CD4-positive, alpha-beta T cell treated with Interleukin-2 at 100 ng/mL for 4 hours (primary cell): ENCODE measurements around the gene FAM241A.
"Not testable (repeated sequence)": the region's sequence is repeated elsewhere in the genome, so short reads cannot be mapped to it uniquely, and the experiment has no call there.

Source experiments
- DNase-seq: peaks from one replicate; pipeline ENCODE4 v3.0.0-alpha.2; 2020; ENCODE audit warnings: low spot score

The FAM241A gene

DNA sequence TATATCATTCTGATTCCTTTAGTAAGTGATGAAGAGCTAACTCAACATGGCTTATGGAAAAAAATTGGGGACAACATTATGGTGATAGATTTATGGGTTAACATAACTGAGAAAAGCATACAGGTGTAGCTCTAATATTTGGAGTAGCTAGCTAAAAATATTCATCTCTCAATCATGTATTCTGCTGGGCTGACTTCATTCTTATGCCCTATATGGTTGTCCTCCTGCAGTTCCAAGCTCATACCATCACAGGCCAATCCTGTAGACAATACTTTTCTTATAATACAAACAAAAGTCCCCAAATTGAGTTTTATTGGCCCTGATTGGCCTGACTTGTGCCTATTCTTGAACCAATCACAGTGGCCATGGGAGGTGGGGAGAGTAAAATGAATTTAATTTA is 6.7 kb upstream of the FAM241A start:
- no peak for DNase-seq

DNA sequence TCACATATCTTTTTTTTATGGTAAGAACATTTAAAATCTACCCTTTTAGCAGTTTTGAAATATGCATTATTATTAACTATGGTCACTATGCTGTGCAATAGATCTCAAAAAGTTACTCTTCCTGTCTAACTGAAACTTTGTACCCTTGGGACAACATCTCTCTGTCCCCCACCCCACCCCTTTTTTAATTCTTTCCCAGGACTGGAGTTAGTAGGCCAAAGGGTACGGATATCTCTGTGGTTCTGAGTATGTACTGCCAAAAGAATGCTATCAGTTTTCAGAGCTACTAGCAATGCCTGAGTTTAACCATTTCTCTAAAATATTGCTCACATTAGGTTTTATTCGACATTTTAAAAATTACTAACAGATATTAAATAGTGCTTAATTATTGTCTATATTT is 4.7 kb upstream of the FAM241A start:
- no peak for DNase-seq

DNA sequence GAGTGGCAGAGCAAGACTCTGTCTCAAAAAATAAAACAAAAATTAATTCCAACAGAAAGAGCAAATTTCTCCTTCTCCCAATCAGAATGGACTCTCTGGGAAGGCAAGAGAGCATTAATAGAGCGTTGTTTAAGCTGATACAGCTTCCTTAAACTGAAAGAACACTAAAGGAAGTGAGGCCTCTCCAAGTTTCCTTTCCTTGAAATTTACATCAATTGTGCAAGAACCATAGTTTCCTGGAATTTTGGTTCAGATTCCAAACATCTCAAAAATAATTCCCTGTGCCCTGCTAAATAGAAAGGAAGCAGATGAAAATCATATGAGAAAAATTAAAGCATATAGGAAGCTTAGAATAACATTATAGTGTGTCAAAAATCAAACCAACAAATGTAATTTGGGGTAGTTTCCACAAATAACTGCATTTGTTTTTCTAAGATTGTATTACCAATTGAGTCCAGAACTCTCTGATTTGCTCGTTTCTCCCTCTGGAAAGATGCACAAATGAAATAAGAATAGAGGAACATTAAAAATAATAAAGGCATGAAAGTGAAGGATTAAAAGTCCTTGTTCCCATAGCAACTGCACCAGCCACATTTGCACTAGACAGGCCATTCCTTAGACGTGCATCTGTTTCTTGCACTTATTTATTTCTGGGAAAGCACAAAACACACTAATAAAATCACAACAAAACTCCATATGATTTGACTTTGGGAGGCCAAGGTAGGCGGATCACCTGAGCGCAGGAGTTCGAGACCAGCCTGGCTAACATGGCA is 3.7 kb upstream of the FAM241A start:
- DNase-seq, result no peak

DNA sequence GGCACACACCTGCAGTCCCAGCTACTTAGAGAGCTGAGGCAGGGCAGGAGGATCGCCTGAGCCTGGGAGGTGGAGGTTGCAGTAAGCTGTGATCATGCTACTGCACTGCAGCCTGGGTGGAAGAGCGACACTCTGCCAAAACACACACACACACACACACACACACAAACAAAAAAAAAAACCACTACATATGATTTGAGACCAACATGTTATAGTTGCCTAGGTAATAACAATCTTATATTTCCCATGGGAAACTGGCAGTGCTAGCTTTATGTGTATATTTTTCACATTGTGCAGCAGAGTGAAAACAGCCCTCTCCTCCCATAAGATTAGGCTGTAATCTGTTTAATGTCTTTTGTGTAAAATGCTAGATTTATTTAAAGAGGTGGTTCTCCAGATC is 3.1 kb upstream of the FAM241A start:
- no peak for DNase-seq

DNA sequence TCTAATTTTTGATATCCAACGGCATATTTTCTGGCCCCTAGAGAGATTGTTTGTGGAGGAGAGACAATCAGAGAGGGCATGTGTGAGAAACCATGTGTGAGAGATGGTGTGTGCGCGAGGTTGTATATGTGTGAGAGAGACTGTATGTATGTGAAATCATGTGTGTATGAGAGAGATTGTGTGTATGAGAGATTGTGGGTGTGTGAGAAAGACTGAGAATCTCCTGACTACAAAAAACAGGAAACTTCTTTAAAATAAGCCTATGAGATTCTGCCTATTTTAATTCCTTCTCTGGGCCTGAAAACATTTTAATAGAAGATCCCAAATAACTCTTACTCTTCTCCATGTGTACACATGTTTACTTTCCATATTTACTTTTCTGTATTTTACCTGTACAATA is 1.5 kb upstream of the FAM241A start:
- DNase-seq, result no peak

DNA sequence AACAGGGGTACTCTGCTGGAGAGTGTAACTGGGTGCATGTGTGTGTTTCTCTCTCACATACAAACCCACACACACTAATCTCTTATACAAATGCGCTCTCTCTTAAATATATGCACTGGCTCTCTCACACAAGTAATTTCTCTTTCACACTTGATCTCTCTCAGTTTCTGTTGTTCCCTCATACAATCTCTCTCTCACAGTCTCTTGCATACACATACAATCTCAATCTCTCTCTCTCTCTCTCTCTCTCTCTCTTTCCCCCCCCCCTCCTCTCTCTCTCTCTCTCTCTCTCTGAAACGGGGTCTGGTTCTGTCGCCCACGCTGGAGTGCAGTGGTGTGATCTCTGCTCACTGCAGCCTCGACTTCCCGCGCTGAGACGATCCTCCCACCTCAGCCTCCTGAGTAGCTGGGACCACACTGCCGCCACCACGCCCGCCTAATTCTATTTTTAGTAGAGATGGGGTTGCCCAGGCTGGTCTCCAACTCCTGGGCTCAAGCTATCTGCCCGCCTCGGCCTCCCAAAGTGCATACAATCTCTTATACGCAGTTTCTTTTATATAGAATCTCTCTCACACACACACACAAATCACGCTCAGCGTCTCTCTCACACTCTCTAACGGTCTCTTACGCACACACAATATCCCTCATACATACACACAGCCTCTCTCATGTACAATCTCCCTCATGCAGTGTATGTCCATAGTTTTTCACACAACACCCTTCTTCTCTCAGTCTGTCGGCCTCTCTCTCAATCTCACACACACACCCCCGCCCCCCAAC is 518 bp upstream of the FAM241A start:
- no peak for DNase-seq

DNA sequence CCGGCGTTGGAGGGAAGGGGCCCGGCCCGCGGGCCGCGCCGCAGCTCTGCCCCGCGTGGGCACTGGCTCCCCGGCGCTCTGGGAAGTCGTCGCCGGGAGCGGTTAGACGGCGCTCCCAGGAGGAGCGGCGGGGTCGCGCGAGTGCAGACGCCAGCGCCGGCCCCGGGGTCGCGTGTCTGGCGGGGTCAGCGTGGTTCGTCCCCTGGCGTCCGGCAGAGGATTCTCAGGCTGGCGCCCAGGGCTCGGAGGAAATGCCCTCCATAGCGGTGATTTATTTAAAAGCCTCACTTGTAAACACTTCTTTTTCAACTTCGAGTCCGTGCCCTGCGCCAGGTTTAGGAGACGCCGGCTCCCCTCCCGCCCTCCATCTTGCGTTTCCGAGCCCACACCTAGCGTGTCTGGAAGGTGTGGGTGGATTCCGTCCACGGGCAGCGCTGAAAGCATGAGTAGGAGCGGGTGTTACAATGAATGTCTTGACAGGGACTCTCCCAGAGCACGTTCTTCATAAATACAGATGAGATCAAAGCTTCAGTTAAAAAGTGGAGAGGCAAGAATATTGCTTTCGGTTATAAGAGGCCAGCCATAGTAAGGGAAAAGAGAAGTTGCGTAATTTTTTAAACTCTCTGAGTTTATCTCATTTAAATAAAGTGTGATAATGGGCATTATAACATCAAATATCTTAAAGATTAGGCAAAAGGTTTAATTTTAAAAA is 692 bp downstream of the FAM241A start:
- DNase-seq, result peak; percentile 69

DNA sequence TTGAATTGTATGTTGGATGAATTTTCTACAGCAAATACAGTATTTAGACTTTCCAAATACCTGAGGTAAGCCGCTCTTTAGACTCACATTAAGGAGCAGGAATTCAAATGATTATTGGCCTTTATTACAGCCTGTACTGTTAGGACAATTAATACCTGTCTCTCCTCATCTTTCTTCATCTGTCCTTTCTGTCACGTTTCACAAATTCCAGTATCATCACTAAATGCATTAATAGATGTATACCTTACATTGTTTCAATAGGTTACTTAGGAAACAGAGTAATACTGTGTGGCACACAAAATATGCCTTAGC is 1.2 kb downstream of the FAM241A start:
- DNase-seq, result no peak

DNA sequence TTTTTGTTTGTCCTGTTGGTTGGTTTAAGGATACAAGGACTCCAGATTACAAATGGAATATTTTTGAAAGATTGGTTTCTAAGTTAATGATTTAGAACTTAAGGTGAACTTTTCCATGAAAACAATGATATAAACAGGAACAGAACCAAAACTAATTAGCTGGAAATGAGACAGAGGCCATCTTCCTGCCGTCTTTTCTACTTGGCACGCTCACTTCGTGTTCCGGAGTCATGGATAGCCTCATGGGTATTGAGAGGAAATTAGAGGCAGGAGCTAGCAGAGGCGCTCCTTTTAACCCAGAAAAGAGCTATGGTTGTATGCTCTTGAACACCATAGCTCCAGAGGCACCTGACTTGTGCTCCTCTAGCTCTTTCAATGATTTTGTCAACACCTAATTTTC is 2.4 kb downstream of the FAM241A start:
- DNase-seq, result no peak

DNA sequence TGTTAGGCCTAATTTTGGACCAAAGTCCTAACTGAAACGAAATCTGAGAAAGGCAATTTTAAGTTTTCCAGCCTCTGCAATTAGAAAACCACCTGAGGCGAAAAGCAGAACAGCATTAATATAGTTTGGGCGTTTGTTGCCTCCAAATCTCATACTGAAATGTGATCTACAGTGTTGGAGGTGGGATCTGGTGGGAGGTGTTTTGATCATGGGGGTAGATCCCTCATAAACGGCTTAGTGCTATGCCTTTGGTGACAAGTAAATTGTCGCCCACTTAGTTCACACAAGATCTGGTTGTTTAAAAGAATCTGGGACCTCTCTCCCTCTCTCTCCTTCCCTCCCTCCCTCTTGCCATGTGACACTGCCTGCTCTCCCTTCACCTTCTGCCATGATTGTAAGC is 5.7 kb downstream of the FAM241A start:
- no peak for DNase-seq

DNA sequence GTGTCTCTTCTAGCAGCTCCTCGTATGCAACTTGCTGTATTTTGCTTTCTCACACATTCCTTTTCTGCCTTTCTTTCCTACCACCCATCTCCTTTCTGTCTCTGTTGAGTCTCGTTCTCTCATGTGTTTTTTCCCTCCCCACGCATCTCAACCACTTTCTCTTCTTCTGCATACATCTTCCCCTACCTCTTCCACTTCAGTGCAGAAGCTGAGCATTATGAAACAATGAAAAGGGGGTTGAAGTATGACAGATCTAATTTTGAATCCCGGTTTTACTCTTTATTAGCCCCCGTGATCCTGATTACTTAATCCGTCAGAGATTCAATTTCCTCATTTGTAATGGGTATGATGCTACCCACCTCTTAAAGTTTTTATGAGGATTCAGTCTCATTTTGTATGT is 7.3 kb downstream of the FAM241A start:
- DNase-seq, result no peak

DNA sequence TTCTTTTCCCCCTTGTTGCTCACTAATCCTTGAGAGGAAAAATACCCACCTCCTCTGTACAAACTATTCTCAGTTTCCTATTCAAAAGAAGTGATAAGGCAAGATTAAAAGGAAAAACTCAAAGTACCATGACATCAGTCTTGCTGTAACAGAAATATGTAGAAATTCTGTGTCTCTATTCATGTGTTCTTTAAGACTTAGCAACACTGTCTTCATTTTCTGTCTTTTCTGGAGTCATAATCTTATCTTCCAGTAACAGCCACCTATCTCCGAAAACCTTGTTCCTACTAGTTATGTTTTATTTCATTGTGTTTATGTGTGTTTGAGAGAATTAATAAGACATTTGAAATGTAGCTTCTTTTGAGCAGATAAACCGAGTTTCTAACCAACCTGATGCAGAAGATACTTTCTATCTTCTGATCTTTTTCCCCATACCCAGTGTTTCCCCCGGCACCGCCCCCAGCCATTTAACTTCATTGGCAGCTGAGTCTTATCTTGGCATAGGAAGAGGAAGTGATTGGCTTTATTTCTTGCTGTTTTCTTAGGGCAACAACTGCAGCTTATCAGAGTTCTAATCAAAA is 8.0 kb downstream of the FAM241A start:
- DNase-seq, result no peak

DNA sequence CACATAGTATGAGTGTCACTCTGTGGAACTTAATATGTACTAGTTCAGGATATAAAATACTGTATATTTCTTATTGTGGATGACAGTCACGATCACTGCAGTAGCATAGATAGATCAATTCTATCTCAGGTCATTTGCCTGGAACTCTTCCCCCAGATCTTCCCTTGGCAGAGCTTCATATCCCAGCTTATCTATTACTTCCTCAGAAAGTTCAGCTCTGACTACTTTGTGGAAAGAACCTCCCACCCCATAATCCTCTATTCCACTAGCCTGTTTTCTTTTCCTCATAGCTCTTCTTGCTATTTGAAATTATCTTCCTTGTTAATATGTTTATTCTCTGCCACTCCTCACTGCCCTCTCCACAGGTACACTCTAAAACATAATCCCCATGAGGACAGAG is 10.9 kb downstream of the FAM241A start:
- no peak for DNase-seq

DNA sequence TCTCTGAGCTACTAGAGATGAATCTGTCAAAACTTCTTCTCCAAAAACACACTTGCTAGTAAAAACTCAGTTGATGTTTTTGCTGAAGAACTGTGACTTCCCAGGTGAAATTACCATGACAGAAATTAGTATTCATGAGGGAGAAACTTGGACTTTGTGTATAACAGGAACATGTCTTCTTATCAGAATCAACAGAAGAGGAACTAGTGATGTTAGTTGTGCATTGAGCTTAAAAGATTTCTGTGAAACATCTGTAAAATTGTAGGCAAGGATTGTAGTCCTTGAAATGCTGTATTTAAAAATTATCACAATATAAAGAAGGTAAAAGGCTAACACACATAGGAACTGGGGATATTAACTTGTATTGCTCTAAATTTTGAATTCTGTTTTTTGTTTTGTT is 11.3 kb downstream of the FAM241A start:
- no peak for DNase-seq

DNA sequence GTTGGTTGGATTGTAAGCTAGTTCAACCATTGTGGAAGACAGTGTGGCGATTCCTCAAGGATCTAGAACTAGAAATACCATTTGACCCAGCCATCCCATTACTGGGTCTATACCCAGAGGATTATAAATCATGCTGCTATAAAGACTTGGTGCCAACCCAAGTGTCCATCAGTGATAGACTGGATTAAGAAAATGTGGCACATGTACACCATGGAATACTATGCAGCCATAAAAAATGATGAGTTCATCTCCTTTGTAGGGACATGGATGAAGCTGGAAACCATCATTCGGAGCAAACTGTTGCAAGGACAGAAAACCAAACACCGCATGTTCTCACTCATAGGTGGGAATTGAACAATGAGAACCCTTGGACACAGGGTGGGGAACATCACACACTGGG is 18.5 kb downstream of the FAM241A start:
- DNase-seq, result not testable (repeated sequence)

DNA sequence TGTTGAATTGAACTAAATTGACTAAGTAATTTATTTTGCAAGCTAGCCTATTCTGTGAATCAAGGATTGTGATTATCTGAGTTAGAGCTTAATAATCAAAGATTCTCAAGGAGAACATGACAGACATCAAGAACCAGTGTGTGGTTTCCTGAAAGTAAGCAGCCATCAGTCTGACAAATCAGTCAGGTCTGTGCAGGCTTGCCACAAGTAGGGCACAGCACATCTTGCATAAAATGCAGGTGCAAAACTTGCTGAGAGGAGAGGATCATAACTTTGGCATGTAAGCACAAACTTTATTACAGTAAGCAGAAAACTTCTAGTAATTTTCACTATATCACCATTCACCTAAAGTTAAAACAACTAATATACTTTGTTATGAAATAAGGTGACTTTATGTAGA is 22.5 kb downstream of the FAM241A start:
- DNase-seq, result peak; percentile 62

DNA sequence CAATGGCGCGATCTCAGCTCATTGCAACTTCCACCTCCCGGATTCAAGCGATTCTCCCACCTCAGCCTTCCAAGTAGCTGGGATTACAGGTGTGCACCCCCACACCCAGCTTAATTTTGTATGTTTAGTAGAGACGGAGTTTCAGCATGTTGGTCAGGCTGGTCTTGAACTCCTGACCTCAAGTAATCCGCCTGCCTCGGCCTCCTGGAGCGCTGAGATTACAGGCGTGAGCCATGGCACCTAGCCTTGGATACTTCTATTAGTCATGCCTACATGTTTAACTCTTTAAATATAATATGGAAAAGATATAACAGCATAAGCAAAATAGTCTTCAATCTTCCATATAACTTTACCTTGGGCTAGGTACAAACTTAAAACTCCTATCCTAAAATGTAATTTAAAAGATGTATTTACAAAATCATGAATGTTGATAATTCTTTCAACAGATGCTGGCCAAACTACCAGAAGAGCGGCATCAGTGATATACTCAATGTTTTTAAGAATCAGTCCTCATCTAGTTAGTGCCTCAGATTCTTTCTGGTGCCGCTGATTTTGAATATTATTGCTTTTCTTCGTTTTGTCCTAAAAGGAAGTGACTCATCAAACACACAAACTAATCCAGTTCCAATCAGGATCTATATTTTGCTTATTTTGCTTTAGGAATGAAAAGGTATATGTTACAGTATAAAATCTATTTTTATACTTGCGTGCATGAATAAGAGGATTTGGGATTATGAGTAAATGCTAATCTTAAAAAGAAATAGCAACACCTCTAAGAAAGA is 23.7 kb downstream of the FAM241A start:
- DNase-seq, result no peak

DNA sequence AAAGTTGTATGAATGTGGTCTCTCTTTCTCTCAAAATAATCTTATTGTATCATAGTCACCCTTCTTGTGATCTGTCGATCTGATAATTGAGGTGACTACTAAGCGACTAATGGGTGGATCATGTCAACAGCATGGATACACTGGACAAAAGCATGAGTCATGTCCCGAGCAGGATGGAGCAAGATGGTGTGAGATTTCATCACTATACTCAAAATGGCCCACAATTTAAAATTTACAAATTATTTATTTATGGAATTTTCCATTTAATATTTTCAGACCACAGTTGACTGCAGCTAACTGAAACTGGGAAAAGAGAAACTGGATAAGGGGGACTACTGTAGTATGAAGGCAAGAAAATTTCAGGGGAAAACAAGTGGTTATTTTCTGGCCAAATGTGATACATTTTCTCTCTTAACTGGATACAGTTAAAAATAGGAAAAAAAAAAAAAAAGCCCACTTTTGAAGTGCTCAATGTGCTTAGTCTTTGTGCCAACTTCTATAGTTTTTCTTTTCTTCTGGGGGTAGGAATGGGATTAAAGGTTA is 25.3 kb downstream of the FAM241A start:
- DNase-seq, result peak; percentile 18

DNA sequence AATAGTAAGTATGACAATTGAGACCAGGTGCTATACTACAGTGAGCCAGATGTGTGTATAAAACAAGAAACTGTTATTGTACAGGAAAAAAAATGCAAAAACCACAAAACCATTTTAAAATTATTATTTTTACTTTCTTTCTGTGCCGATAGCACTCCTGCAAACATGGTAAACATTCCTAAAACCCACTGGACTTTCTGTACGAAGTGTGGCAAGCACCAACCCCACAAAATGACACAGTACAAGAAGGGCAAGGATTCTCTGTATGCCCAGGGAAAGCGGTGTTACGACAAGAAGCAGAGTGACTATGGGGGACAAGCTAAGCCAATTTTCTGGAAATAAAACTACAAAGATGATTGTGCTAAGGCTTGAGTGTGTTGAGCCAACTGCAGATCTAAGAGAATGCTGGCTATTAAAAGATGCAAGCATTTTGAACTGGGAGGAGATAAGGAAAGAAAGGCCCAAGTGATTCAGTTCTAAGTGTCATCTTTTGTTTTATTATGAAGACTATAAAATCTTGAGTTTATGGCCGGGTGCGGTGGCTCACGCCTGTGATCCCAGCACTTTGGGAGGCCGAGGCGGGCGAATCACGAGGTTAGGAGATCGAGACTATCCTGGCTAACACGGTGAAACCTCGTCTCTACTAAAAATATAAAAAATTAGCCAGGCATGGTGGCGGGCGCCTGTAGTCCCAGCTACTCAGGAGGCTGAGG is 26.0 kb downstream of the FAM241A start:
- not testable (repeated sequence) for DNase-seq

DNA sequence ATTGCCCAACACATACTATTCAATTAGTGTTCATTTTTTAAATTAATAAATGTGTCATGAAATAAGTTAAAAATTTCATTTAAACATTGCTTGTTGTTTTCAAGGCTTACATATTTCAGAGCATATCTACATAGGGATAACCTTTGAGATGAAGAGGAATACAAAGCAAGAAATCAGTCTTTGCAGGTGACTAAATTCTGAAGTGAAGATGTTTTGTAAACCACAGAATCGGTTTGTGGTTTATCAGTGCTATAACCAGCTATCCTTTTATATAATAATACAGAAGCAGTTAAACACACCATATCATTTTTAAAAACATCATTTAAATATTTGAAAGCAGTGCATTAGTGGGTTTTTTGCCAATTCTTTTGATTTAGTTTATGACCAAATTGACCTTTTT is 26.9 kb downstream of the FAM241A start:
- DNase-seq, result peak; percentile 19
